Inferior parietal cortex (tissue), 1 donor: ENCODE results near the gene ABHD11.

Experiments used
- DNase-seq: peaks from one replicate; pipeline ENCODE4 v3.0.0-alpha.2; 2016; ENCODE audit errors: extremely low spot score

The ABHD11 gene

GRCh38 chr7:73701357-73701995 is 37.1 kb downstream of the ABHD11 start:
- no peak for DNase-seq

GRCh38 chr7:73700581-73701134 is 37.9 kb downstream of the ABHD11 start:
- DNase-seq: no peak

- DNase-seq: no peak
These were observed 38.6 kb downstream of the ABHD11 start for GRCh38 chr7:73700069-73700423.

GRCh38 chr7:73699370-73700068 is 39.1 kb downstream of the ABHD11 start:
- DNase-seq: no peak

- no peak for DNase-seq
These were observed 40.2 kb downstream of the ABHD11 start for GRCh38 chr7:73698410-73698809.

GRCh38 chr7:73696372-73696771 is 42.2 kb downstream of the ABHD11 start:
- DNase-seq: no peak

- DNase-seq: no peak
These were observed 48.0 kb downstream of the ABHD11 start for GRCh38 chr7:73690646-73691045.

GRCh38 chr7:73688288-73688687 is 50.3 kb downstream of the ABHD11 start:
- DNase-seq: no peak
